Ecto neural progenitor cell (in vitro differentiated cells): Measurements from ENCODE around the gene ANKRD18A.
A peak's percentile ranks its signal among the peaks of the same experiment; 100 is the strongest.

Experiments
- DNase-seq: peaks from one replicate; pipeline ENCODE4 v3.0.0-alpha.2; 2018; ENCODE audit warnings: low spot score

Gene ANKRD18A

DNA sequence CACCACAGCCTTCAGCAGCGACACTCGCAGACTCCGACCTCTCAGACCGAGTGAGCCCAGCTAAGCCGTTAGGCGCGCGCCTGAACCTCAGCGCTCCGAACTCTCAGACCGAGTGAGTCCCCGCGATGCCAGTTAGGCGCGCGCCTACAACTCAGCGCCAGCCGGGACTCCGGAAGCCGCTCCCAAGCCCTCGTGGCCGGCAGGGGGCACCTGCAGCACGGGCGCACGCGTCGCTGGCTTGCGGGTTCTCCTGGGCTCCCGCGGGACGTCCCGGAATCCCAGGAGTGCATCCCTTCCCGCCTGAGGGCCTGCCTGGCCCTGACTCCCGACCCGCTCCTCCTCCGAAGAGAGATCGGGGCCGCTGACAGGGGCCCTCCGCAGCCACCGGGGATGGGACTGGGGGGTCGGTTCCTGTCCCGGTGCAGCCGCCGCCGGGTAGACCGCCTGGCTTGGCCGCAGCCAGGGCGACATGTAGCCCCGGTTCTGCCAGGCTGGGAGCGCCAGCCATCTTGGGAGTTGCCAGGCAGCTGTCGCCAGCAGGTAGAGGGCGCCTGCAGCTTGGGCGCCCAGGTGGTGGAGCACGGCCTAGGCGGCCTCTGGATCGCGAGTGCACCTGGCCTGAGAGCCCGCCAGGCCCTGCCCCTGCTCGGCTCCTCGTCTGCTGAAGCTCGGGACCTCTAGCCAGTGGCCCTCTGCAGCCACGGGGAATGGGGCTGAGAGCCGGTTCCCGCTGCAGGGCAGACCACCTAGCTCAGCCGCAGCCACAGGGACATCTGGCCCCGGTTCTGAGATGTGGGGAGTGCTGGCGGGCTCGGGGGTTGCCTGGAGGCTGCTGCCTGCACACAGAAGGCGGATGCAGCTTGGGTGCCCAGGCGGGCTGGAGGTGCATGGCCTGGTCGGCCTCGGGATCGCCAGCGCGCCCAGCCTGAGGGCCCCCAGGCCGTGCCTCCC is at the start of gene ANKRD18A:
Gene ANKRD18A (minus strand): TSS at position 114 of the 951 bp plus-strand sequence. CDS start 311 bp downstream, outside the sequence.
- peak; percentile 94 for DNase-seq

- DNase-seq = no peak
These were observed 48.5 kb upstream of the ANKRD18A start for GRCh38 chr9:38668791-38669466.

- DNase-seq = no peak
These were observed 42.6 kb upstream of the ANKRD18A start for GRCh38 chr9:38662763-38663593.

- DNase-seq = no peak
These were observed 39.1 kb upstream of the ANKRD18A start for GRCh38 chr9:38659538-38659937.

- no peak for DNase-seq
These were observed 36.5 kb upstream of the ANKRD18A start for GRCh38 chr9:38656896-38657295.

DNA sequence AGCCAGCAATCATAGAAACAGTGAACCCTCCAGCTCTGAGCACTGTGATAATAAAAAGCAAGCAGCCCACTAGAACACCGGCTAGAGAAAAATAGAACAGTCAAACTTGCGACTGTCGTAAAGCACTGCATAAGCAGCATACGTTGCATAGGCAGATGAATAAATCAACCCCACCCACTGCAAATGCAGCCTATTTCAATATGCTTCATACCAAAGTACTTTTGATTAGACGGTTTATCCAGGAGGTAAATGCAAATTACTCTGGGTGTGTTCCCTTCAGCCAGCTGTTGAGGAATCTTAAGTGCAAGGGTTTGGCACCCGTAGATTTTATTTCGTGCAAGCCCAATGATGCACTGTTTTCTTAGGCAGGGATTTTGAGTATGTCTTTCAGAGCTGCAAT is 32.1 kb upstream of the ANKRD18A start:
- DNase-seq = no peak

DNA sequence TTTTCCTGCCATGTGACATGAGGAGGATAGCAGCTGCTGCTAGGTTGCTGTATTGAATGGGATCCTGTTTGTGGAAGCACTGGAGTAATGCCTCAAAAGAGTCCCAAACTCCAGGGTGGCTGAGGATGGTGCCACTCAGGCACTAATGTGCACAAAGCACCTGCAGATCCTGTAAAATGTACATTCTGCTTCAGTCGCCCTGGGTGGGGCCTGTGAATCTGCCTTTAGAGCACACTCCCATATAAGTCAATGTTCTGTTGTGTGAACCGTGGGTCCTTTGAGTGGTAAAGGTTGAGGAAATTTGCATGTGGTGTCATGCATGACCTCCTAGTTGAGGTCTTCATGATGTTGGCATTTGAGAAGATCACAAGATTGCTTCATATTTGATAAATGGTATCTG is 31.6 kb upstream of the ANKRD18A start:
- no peak for DNase-seq

GRCh38 chr9:38651400-38652042 is 31.1 kb upstream of the ANKRD18A start:
- no peak for DNase-seq

- DNase-seq = no peak
These were observed 30.2 kb upstream of the ANKRD18A start for GRCh38 chr9:38650564-38650963.

DNA sequence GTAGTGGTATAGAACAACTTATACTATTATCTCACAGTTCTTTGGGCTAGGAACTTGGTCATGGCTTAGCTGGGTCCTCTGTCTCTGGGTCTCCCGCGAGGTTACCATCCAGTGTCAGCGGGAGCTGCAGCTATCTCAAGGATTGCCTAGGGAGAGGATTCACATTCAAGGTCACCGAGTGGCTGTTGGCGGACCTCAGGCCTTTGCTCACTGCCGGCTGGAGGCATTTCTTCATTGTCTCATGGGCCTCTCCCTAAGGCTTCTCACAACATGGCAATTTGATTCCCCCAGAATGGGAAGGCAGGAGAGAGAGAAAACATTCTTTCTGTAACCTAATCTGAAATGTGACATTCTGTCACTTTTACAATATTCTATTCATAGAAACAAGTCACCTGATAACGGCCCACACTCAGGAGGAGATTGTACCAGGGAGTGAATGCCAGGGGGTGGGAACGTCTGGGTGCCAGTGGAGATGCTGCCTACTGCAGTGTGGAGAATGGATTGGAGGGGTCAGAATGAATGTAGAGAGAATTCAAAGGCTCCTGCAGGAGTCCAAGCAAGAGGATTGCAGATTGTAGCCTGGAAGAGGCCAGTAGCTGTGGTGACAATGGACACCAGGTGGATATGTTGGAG is 29.5 kb upstream of the ANKRD18A start:
- no peak for DNase-seq

DNA sequence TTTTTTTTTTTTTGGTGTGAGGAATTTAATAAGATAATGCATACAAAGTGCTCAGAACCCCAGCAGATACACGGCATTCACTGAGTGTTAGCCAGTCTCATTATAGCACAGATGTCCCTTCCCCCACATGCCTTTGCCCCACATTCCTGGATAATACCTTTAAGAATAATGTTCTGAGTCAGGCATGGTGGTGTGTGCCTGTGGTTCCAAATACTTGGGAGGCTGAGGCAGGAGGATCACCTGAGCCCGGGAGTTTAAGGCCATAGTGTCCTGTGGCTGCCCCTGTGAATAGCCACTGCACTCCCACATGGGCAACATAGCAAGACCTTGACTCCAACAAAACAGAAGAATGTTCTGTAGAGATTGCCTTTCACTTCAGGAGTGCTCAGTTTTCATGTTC is 24.2 kb upstream of the ANKRD18A start:
- DNase-seq = no peak

- no peak for DNase-seq
These were observed 23.4 kb upstream of the ANKRD18A start for GRCh38 chr9:38643815-38644173.

- no peak for DNase-seq
These were observed 22.8 kb upstream of the ANKRD18A start for GRCh38 chr9:38642951-38643814.

DNA sequence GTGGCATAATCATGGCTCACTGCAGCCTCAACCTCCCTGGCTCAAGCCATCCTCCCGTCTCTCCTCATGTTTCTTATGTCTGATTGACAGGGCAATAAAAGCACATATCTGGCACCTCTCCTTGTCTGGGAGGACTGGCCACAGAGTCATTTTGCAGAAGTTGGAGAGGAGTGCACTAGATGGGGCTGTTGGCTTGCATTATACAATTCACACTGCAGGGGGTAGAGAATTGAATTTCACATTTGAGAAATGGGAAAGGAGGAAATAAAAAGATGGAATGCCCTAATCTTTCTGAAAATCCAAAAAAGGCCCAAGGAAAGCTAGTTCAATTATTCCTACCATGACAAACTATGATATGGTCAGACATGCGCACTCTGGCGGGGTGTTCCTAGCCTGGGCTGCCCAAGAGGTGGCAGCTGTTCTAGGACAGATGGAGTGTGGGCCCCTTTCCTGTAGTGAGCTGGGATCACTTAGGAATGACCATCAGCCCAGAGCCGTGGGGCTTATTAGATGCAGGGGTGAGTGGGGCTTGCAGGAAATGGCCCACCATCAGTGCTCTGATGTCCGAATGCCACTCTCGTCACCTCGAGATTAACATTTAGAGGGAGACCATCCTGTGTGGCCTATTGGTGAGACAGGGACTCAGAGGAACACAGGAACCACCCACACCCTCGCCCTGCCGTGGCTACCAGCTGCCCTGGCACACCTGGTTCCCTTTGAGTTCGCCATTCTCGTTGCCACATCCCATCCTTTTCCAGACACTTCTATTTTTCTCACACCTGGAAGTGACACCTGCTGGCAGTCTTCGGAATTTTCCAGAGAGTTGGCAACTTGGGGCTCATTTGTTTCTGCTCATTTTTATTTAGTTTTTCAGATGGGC is 21.8 kb upstream of the ANKRD18A start:
- DNase-seq = no peak

DNA sequence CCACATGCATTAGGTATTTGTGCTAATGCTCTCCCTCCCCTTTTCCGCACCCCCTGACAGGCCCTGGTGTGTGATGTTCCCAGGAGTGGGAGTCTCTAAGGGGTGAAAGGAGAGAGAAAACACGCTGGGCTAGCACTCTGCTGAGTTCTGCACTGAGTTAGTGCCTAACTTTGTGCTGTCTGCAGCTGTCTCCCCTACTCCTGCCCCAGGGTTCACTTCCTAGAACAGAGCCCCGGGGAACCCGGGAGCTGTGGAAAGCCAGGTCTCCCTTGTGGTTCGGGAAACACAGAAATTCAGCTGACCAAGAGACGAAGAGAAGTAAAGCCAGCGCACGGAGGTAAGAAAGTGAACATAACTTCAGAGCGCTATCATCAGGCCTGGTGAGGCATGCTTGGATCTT is 20.7 kb upstream of the ANKRD18A start:
- no peak for DNase-seq

- DNase-seq = no peak
These were observed 19.2 kb upstream of the ANKRD18A start for GRCh38 chr9:38639577-38639940.

- DNase-seq = no peak
These were observed 18.6 kb upstream of the ANKRD18A start for GRCh38 chr9:38638881-38639576.

- no peak for DNase-seq
These were observed 13.9 kb upstream of the ANKRD18A start for GRCh38 chr9:38634315-38634714.

GRCh38 chr9:38629511-38629910 is 9.1 kb upstream of the ANKRD18A start:
- DNase-seq = no peak
